Stimulated activated CD8-positive, alpha-beta memory T cell treated with anti-CD3 and anti-CD28 coated beads, Interleukin-2, amount 100 ng/mL, for 1 hour (primary cell): ENCODE measurements around the gene TCF15.

Source experiments
- DNase-seq, 2 donors: peaks; one replicate each; pipeline ENCODE4 v3.0.0-alpha.2; 2020; ENCODE audit warnings: low read depth in 2 of 2

Gene TCF15, protein sequence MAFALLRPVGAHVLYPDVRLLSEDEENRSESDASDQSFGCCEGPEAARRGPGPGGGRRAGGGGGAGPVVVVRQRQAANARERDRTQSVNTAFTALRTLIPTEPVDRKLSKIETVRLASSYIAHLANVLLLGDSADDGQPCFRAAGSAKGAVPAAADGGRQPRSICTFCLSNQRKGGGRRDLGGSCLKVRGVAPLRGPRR

DNA sequence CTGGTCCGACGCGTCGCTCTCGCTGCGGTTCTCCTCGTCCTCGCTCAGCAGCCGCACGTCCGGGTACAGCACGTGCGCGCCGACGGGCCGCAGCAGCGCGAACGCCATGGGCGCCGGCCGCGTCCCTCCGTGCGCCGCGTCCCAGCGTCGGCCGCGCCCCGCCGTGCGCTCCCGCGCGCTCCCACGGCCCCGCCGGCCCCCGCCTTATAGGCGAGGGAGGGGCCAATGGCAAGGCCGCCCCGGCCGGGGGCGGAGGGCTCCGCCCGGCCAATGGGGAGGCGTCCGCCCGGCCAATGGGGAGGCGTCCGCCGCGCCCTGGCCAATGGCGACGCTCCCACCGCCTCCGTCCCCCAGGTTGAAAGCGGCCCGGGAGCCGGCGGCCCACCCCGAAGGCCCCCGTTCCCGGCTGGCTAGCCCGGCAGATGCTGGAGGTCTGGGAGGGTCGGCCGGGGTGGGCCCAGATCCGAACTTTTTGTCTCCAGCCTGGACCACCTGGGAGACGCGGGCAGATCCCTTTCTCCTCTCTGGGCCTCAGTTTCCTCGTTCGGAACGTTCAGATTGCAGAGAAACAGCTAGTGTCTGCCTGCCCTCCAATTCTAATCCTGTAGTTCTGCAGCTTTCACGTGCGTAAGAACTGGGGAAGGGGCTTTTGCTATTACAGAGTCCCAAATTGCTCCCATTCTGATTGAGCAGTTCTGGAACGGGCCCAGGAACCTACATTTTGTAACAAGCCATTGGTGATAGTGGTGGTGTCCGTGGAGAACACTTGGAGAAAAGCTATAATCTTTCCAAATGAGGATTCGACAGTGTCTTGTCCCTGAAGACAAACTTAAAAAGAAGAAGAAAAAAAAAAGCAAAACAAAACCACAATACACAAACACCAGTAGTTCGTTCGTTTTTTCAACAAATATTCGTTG is at the start of gene TCF15:
TSS of gene TCF15 (minus strand) at position 180 of the 917 bp plus-strand sequence. CDS start at position 108, 72 bp downstream.
- no peak for DNase-seq

GRCh38 chr20:658731-659291 is 48.7 kb upstream of the TCF15 start:
- no peak for DNase-seq

DNA sequence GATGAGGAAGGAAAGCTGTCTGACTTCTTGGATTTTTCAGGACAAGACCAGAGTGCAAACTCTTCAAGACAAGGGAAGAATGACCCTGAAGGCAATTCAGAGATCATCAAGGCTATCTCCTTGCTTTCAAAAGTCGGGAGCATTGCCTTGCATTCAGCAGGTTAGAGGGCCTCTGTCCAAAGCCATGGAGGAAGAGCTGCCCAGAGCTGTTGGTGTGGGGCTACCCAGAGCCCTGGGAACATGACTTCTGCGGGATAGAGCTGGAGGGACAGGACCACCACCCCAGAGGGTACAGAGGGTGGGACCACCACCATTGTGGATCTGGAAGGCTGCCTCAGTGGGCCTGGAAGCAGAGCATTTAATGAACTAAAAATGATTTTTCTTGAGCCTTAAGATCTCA is 48.1 kb upstream of the TCF15 start:
- DNase-seq = no peak

GRCh38 chr20:655726-656624 is 45.9 kb upstream of the TCF15 start:
- no peak for DNase-seq

DNA sequence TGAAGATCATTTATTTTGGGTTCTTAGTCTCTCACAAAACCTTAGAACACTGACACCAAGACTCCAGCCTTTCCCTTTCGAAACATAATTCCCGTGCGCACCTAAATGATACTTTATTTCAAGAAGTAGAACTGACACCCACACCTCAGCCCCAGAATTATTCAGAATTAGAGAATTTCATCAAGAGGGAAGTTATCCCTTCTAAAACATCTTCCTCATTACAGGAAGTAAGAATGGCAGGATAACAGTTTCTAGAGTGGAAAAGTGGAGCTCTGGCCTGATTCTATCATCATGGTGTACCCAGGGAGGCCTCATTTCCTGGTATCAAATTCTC is 44.3 kb upstream of the TCF15 start:
- no peak for DNase-seq

GRCh38 chr20:653590-654416 is 43.7 kb upstream of the TCF15 start:
- DNase-seq = no peak

- DNase-seq = peak; percentile 65 to 73
Measured at GRCh38 chr20:653110-653589, 43.0 kb upstream of the TCF15 start, which contains the start of gene SRXN1. Gene SRXN1, minus strand, starts transcription at chr20:653200. Its CDS starts 15 bp downstream, at chr20:653185.

GRCh38 chr20:652615-653109 is 42.6 kb upstream of the TCF15 start:
- DNase-seq = no peak

GRCh38 chr20:651713-652614 is 41.9 kb upstream of the TCF15 start:
- DNase-seq = no peak

DNA sequence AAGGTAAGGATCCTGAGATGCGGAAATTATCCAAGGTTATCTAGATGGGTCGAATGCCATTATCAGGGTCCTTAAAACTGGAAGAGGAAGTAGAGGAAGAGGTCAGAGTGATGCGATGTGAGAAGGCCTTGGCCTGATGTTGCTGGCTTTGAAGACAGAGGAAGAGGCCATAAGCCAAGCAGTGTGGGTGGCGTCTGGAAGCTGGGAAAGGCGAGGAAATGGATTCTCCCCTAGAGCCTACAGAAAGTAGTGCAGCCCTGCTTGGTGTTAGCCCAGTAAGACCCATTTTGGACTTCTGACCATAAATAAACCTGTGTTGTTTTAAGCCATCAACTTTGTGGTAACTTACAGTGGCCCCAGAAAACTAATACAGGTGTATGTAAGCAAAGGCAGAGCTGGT is 40.8 kb upstream of the TCF15 start:
- DNase-seq = no peak

DNA sequence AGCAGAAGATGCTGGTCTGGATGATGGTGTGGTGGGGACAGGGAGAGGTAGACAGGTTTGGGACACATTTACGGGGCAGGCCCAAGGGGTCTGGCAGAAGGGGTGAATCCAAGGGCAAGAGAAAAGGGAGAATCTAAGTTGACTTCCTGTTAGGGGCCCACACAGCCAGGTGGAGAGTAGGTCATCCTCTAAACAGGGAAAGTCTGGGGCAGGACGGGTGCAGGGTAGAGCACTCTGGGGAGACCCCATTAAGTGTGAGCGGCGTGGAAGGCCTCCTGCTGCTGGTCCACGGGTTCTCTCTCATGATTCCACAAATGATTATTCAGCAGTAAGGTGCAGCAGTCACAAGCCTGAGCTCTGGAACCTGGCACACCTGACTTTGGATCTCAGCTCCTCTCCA is 40.2 kb upstream of the TCF15 start:
- DNase-seq = no peak

DNA sequence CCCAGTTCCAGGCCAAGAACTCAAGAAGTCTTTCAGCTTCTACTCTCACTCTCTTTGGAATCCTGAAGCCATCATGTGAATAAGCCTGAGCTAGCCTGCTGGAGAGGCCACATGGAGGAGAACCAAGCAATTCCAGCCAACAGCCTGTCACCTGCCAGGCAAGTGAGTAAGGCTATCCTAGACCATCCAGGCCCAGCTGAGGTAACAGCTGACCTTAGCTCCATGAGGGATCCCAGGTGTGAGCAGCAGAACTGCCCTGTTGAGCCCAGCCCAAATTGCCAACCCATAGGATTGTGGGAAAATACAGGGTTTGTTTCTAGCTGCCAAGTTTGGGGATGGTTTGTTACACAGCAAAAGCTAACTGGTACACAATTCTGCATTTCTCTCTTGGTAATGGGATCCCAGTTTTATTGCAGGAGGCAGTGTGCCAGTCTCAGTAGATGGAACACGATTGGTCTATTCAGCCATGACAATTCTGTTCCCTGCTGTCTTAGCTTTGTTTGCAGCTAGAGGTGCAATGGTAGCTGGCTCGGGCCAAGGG is 37.4 kb upstream of the TCF15 start:
- DNase-seq = no peak

GRCh38 chr20:646868-647233 is 36.7 kb upstream of the TCF15 start:
- no peak for DNase-seq

GRCh38 chr20:646107-646867 is 36.2 kb upstream of the TCF15 start:
- no peak for DNase-seq

DNA sequence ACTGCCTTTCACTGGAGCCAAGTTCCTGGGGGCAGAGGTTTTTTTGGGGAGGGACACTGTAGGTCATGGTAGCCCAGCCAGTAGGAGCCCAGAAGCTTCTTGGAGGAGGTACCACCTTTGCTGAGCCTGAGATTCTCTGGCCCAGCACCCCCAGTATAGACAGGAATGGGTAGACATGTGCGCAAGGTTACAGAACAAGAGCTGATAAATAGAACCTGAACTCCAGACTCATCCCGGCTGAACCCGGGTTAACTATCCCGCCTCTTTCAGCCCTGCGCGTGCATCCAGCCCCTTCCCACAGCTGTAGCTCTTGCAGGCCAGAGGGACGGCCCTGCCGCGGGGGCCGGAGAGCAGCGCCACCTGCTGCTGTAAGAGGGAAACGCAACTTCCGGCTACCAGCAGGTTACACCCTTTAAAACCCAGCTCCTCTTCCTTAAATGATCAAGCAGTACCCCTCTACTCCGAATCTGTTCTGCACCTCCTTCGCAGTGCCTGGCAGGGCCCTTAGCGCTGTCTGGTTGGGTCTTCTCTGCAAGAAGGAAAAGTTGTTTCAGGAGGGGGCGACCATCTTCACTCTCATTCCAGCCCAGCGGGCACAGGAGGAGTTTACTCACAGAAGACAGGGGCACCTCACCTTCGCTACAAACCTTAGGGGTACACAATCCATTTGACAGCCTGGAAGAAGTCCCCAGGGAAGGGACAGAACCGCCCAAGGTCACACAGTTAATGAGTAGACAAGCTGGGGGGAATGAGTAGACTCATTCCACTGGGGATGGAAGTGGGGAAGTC is 35.4 kb upstream of the TCF15 start:
- DNase-seq = peak; percentile 31 to 39

DNA sequence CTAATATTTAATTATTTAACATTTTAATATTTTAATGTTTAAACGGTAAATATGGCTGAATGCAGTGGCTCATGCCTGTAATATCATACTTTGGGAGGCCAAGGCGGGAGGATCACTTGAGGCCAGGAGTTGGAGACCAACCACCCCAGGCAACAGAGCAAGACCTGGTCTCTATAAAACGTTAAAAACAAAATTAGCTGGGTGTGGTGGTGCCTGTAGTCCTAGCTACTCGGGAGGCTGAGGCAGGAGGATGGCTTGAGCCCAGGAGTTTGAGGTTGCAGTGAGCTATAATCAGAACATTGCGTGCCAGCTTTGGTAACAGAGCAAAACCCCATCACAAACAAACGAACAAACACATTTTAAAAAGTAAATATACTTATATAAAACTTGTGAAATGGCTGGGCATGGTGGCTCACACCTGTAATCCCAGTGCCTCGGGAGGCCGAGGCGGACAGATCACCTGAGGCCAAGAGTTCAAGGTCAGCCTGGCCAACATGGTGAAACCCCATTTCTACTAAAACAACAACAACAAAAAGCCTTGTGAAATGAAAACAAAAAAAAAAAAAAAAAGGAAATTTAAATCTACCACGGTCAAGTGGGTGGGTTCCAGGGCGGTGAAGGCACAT is 34.7 kb upstream of the TCF15 start:
- no peak for DNase-seq
